Activated CD8-positive, alpha-beta T cell treated with anti-CD3 and anti-CD28 coated beads, Interleukin-2, amount 10 ng/mL, durations not matched to agents 7 days and 5 days (primary cell): ENCODE results near the gene LRP1-AS. TPM values are rescaled to one million over a fixed set of nuclear protein-coding genes. Genes with fewer than 3 reads are reported as not detected.

Experiments used
- ATAC-seq: fragments of 150-1000 bp; cut with Tn5 transposase; one replicate; pipeline ENCODE4 v1.10.0; 2021; ENCODE audit warnings: moderate library complexity
- CTCF ChIA-PET: fragments of 350-600 bp; sonication (Branson Sonifier 250); formaldehyde crosslinking; loops from one replicate; lab custom pipeline; 2021; ENCODE audit warnings: antibody characterized with exemption; lab: Charles Lee
- POLR2A ChIA-PET: fragments of 350-600 bp; sonication (Branson Sonifier 250); formaldehyde crosslinking; loops from one replicate; lab custom pipeline; 2021; ENCODE audit warnings: antibody characterized with exemption; lab: Charles Lee
- DNase-seq: peaks from one replicate; pipeline ENCODE4 v3.0.0-alpha.2; 2020
- H3K27ac Mint-ChIP-seq: one replicate; pipeline ENCODE4 v1.8.0; 2021; ENCODE audit warnings: mild to moderate bottlenecking, mixed read lengths
- H3K27me3 Mint-ChIP-seq: one replicate; pipeline ENCODE4 v1.8.0; 2021; ENCODE audit warnings: low read depth, mixed read lengths
- H3K36me3 Mint-ChIP-seq: one replicate; pipeline ENCODE4 v1.8.0; 2021; ENCODE audit warnings: low read depth, mixed read lengths
- H3K4me1 Mint-ChIP-seq: one replicate; pipeline ENCODE4 v1.8.0; 2021; ENCODE audit warnings: low read depth, mixed read lengths
- H3K4me3 Mint-ChIP-seq: one replicate; pipeline ENCODE4 v1.8.0; 2021; ENCODE audit warnings: mild to moderate bottlenecking, mixed read lengths
- H3K9me3 Mint-ChIP-seq: one replicate; pipeline ENCODE4 v1.8.0; 2022; ENCODE audit warnings: mixed read lengths; ENCODE audit not compliant: insufficient read depth
- total RNA-seq, 2 experiments: library from RNA; stranded (reverse); gene quantifications; one replicate each; pipeline ENCODE4 v1.2.3, GENCODE V29; 2021

Gene LRP1-AS
- not detected for total RNA-seq

- H3K4me1 Mint-ChIP-seq: peaks cover 15% of the 10 kb centered on the region
- H3K27me3 Mint-ChIP-seq: no peaks in the 10 kb centered on the region
- H3K27ac Mint-ChIP-seq: no peak within 1 kb of the TSS
- no peak for DNase-seq
- POLR2A ChIA-PET: no interaction called here
- H3K9me3 Mint-ChIP-seq: no peaks in the 10 kb centered on the region
- H3K4me3 Mint-ChIP-seq: no peak within 1 kb of the TSS
- no peak for ATAC-seq
- CTCF ChIA-PET: interaction anchor here (0.9 kb wide), 1 partner anchor 23 kb away, joined by 5 read pairs; no protein-coding TSS in a partner anchor
- no peaks in the 10 kb centered on the region for H3K36me3 Mint-ChIP-seq
These were observed at the start of gene LRP1-AS for GRCh38 chr12:57146961-57147944. Gene LRP1-AS, minus strand, starts transcription at chr12:57147619.

- Mint-ChIP-seq H3K4me1 (no peaks in the 10 kb centered on the region), H3K9me3 (no peaks in the 10 kb centered on the region), H3K27me3 (no peaks in the 10 kb centered on the region), H3K36me3 (no peaks in the 10 kb centered on the region), H3K4me3 (no peak overlapping the region), H3K27ac (no peak overlapping the region)
- DNase-seq (no peak), ATAC-seq (no peak)
- CTCF ChIA-PET: interaction anchor here (1.0 to 1.2 kb wide), 3 partner anchors 10 to 73 kb away, joined by 3 to 4 read pairs (median 3); no protein-coding TSS in a partner anchor
- POLR2A ChIA-PET: interaction anchor here (0.7 kb wide), 2 partner anchors 17 to 42 kb away, joined by 3 to 4 read pairs; no protein-coding TSS in a partner anchor
These were observed 49.5 kb upstream of the LRP1-AS start for GRCh38 chr12:57196956-57197355.

- Mint-ChIP-seq H3K27ac (no peak overlapping the region), H3K27me3 (no peaks in the 10 kb centered on the region), H3K4me3 (no peak overlapping the region), H3K36me3 (no peaks in the 10 kb centered on the region), H3K9me3 (no peaks in the 10 kb centered on the region), H3K4me1 (no peaks in the 10 kb centered on the region)
- no peak for ATAC-seq
- DNase-seq: no peak
- ChIA-PET CTCF (interaction anchor here (1.0 to 1.1 kb wide), 2 partner anchors 21 to 72 kb away, joined by 3 read pairs; no protein-coding TSS in a partner anchor), POLR2A (no interaction called here)
These were observed 49.0 kb upstream of the LRP1-AS start for GRCh38 chr12:57196439-57196838.

DNA sequence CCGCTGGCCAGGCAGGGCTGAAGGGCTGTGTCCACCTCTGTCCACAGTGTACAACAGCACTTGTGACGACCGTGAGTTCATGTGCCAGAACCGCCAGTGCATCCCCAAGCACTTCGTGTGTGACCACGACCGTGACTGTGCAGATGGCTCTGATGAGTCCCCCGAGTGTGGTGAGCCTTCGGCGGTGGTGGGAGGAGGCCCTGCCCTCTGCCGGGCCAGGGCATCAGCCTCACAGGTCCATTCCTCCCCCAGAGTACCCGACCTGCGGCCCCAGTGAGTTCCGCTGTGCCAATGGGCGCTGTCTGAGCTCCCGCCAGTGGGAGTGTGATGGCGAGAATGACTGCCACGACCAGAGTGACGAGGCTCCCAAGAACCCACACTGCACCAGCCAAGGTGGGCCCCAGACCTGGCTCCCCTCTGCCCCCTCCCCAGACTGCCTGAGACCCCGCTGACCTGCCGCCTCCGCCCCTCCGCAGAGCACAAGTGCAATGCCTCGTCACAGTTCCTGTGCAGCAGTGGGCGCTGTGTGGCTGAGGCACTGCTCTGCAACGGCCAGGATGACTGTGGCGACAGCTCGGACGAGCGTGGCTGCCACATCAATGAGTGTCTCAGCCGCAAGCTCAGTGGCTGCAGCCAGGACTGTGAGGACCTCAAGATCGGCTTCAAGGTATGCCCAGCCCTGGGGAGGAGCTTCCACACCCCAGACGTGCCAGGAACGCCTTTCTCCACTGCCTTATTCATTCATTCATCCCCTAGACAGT is 48.4 kb upstream of the LRP1-AS start:
- DNase-seq: no peak
- H3K4me1 Mint-ChIP-seq: no peaks in the 10 kb centered on the region
- no peaks in the 10 kb centered on the region for H3K9me3 Mint-ChIP-seq
- no peak overlapping the region for H3K27ac Mint-ChIP-seq
- no peak for ATAC-seq
- H3K27me3 Mint-ChIP-seq: no peaks in the 10 kb centered on the region
- H3K36me3 Mint-ChIP-seq: no peaks in the 10 kb centered on the region
- ChIA-PET CTCF (interaction anchor here (1.0 to 1.1 kb wide), 2 partner anchors 20 to 71 kb away, joined by 3 read pairs; no protein-coding TSS in a partner anchor), POLR2A (no interaction called here)
- no peak overlapping the region for H3K4me3 Mint-ChIP-seq

DNA sequence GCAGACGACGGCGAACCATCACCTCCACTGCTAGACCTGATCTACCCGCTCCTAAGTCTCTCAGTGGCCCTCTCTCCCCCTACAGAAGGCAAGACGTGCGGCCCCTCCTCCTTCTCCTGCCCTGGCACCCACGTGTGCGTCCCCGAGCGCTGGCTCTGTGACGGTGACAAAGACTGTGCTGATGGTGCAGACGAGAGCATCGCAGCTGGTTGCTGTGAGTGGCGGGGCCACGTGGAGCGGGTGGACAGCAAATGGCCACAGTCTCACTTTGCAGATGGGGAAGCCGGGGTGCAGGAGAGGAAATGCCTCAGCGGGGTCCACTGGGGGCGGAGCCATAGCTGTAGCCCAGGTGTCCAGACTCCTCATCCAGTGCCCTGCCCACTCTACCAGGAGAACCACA is 47.8 kb upstream of the LRP1-AS start:
- Mint-ChIP-seq H3K9me3 (no peaks in the 10 kb centered on the region), H3K36me3 (no peaks in the 10 kb centered on the region), H3K27ac (no peak overlapping the region), H3K4me1 (no peaks in the 10 kb centered on the region), H3K4me3 (no peak overlapping the region), H3K27me3 (no peaks in the 10 kb centered on the region)
- ChIA-PET POLR2A (no interaction called here), CTCF (no interaction called here)
- DNase-seq (no peak), ATAC-seq (no peak)

DNA sequence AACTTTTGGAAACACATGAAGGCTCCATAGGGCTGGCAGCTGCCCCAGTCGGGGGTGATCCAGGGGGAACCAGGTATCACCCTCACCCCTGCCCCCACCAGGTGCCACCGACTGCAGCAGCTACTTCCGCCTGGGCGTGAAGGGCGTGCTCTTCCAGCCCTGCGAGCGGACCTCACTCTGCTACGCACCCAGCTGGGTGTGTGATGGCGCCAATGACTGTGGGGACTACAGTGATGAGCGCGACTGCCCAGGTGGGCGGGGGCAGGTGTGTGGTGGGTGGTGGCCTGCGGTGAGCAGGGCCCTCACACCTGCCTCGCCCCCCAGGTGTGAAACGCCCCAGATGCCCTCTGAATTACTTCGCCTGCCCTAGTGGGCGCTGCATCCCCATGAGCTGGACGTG is 46.8 kb upstream of the LRP1-AS start:
- DNase-seq (no peak), ATAC-seq (no peak)
- Mint-ChIP-seq H3K27ac (no peak overlapping the region), H3K4me3 (no peak overlapping the region), H3K4me1 (no peaks in the 10 kb centered on the region), H3K9me3 (no peaks in the 10 kb centered on the region), H3K36me3 (no peaks in the 10 kb centered on the region), H3K27me3 (no peaks in the 10 kb centered on the region)
- CTCF ChIA-PET: no interaction called here
- POLR2A ChIA-PET: no interaction called here

DNA sequence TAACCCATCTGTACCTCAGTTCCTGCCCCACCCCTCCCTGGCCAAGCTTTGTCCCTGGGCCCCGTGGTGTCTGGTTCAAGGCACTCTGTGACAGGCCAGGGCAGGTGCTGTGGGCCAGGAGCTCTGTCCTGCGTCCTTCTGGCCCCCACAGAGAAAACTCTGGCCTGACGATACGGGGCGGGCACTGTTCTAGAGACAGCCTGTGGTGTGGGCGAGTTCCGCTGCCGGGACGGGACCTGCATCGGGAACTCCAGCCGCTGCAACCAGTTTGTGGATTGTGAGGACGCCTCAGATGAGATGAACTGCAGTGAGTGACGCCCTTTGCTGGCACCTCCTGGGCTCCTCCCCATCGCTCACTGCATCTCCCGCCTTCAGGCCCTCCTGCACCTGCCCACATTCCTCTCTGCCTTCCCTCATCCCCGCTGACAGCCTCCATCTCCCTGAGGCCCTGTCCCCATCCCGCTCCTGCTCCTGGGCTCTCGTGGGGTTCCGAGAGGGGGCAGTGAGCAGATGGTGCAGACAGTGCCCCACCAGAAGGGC is 46.4 kb upstream of the LRP1-AS start:
- CTCF ChIA-PET: no interaction called here

GRCh38 chr12:57192920-57193319 is 45.5 kb upstream of the LRP1-AS start:
- DNase-seq: no peak
- POLR2A ChIA-PET: no interaction called here
- CTCF ChIA-PET: no interaction called here
- Mint-ChIP-seq H3K27ac (no peak overlapping the region), H3K36me3 (no peaks in the 10 kb centered on the region), H3K27me3 (no peaks in the 10 kb centered on the region), H3K9me3 (no peaks in the 10 kb centered on the region), H3K4me1 (no peaks in the 10 kb centered on the region), H3K4me3 (no peak overlapping the region)
- ATAC-seq: no peak

More for the DNA sequence above, 46.4 kb upstream of the LRP1-AS start:
- no peaks in the 10 kb centered on the region for H3K27me3 Mint-ChIP-seq
- H3K36me3 Mint-ChIP-seq: no peaks in the 10 kb centered on the region
- H3K4me3 Mint-ChIP-seq: no peak overlapping the region
- ATAC-seq: no peak
- POLR2A ChIA-PET: no interaction called here
- DNase-seq: no peak
- H3K27ac Mint-ChIP-seq: no peak overlapping the region
- H3K9me3 Mint-ChIP-seq: no peaks in the 10 kb centered on the region
- no peaks in the 10 kb centered on the region for H3K4me1 Mint-ChIP-seq

DNA sequence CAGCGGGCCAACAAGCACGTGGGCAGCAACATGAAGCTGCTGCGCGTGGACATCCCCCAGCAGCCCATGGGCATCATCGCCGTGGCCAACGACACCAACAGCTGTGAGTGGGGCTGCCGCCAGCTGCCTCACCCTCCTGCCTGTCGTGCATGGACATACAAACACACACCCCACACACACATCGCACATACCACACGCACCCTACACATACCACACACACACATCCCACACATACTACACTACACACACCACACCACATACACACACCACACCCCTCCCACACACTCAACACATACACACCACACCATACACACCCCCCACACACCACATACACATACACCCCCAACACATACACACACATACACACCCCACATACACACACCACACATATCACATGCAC is 44.0 kb upstream of the LRP1-AS start:
- no peaks in the 10 kb centered on the region for H3K36me3 Mint-ChIP-seq
- CTCF ChIA-PET: no interaction called here
- H3K4me1 Mint-ChIP-seq: no peaks in the 10 kb centered on the region
- DNase-seq (no peak), ATAC-seq (peak; percentile 14)
- no peaks in the 10 kb centered on the region for H3K27me3 Mint-ChIP-seq
- H3K27ac Mint-ChIP-seq: no peak overlapping the region
- H3K4me3 Mint-ChIP-seq: no peak overlapping the region
- no peaks in the 10 kb centered on the region for H3K9me3 Mint-ChIP-seq
- POLR2A ChIA-PET: no interaction called here

GRCh38 chr12:57190821-57191220 is 43.4 kb upstream of the LRP1-AS start:
- H3K27ac Mint-ChIP-seq: no peak overlapping the region

GRCh38 chr12:57190037-57190436 is 42.6 kb upstream of the LRP1-AS start:
- Mint-ChIP-seq H3K4me3 (no peak overlapping the region), H3K27me3 (no peaks in the 10 kb centered on the region), H3K9me3 (no peaks in the 10 kb centered on the region), H3K4me1 (no peaks in the 10 kb centered on the region), H3K36me3 (no peaks in the 10 kb centered on the region), H3K27ac (no peak overlapping the region)
- DNase-seq: no peak
- ATAC-seq: no peak
- POLR2A ChIA-PET: no interaction called here
- CTCF ChIA-PET: interaction anchor here (10.4 kb wide), 1 partner anchor 67 kb away, joined by 178 read pairs; the partner anchor contains the start of gene LRP1

More at GRCh38 chr12:57190821-57191220, 43.4 kb upstream of the LRP1-AS start:
- Mint-ChIP-seq H3K9me3 (no peaks in the 10 kb centered on the region), H3K4me3 (no peak overlapping the region), H3K36me3 (no peaks in the 10 kb centered on the region), H3K27me3 (no peaks in the 10 kb centered on the region), H3K4me1 (no peaks in the 10 kb centered on the region)
- ChIA-PET CTCF (interaction anchor here (0.8 kb wide), 1 partner anchor 53 kb away, joined by 3 read pairs; no protein-coding TSS in a partner anchor), POLR2A (no interaction called here)
- ATAC-seq: peak; percentile 29
- DNase-seq: no peak
